Mucosa of descending colon (tissue), 3 donors: ENCODE measurements around the gene AOAH. TPM values are rescaled to one million over a fixed set of nuclear protein-coding genes. Genes with fewer than 3 reads are reported as not detected.
A peak's percentile ranks its signal among the peaks of the same experiment; 100 is the strongest.

ENCODE experiments used
- ATAC-seq: fragments of 200-7000 bp; cut with Tn5 transposase; one replicate; pipeline ENCODE4 v1.9.1; 2020; ENCODE audit warnings: mild to moderate bottlenecking, moderate library complexity
- DNase-seq, 3 donors: peaks; one replicate each; pipeline ENCODE4 v3.0.0-alpha.2; 2020
- H3K36me3 ChIP-seq: fragments of 200-600 bp; one replicate; pipeline ENCODE4 v1.8.0; 2021; ENCODE audit warnings: low read depth, mild to moderate bottlenecking
- H3K4me1 ChIP-seq: fragments of 200-600 bp; one replicate; pipeline ENCODE4 v1.8.0; 2021; ENCODE audit warnings: low read depth, mild to moderate bottlenecking
- H3K4me3 ChIP-seq: fragments of 200-600 bp; one replicate; pipeline ENCODE4 v1.8.0; 2021; ENCODE audit warnings: mild to moderate bottlenecking
- H3K9me3 ChIP-seq: fragments of 200-600 bp; one replicate; pipeline ENCODE4 v1.8.0; 2021; ENCODE audit warnings: mild to moderate bottlenecking
- CTCF ChIP-seq: fragments of 200-600 bp; IDR thresholded peaks from one replicate; pipeline ENCODE4 v1.8.0; 2022; ENCODE audit warnings: antibody characterized with exemption, mild to moderate bottlenecking
- intact Hi-C, 2 donors: fragments of 100-400 bp; cut with DNase I in 1 of 2; cut with micrococcal nuclease in 1 of 2; formaldehyde crosslinking; loops; one replicate each; pipeline versions ENCODE4 v1.11.0 to v1.11.1; 2022; cut with DNase I, micrococcal nuclease
- total RNA-seq, 3 donors: library from RNA; stranded (reverse); fragmentation: NEBNext Ultra II Directional in 2 of 3; extraction: Animal tissue kit (Norgen Biotek cat#: 25700) in 2 of 3; gene quantifications; one replicate each; pipeline versions ENCODE4 v1.2.1 to v1.2.4, GENCODE V29; 2021 to 2023
- donor health status: DM: no; HTN: no; CAD: no; lungs with moderate emphysema.
- donor health status: DM: no; HTN: no; CAD: no.
- donor health status: DM: no; HTN: yes; CAD: no.

AOAH gene
- total RNA-seq, 3 donors from 2014 or later = 15.7 to 36.1 (median 28.8) TPM

- no peaks in the 10 kb centered on the region for H3K9me3 ChIP-seq
- intact Hi-C loops = no loop called here
- ATAC-seq = no peak
- no peak overlapping the region for H3K4me3 ChIP-seq
- no peaks in the 10 kb centered on the region for H3K36me3 ChIP-seq
- no peaks in the 10 kb centered on the region for H3K4me1 ChIP-seq
- TF ChIP-seq CTCF = no peak
- DNase-seq = no peak
These were observed 3.8 kb upstream of the AOAH start for GRCh38 chr7:36728143-36728542.

GRCh38 chr7:36726806-36727503 lies 2.7 kb upstream of the AOAH start:
- no peak overlapping the region for H3K4me3 ChIP-seq
- TF ChIP-seq CTCF = no peak
- DNase-seq (no peak), ATAC-seq (no peak)
- intact Hi-C loops = no loop called here
- no peaks in the 10 kb centered on the region for H3K36me3 ChIP-seq
- H3K4me1 ChIP-seq = no peaks in the 10 kb centered on the region
- H3K9me3 ChIP-seq = no peaks in the 10 kb centered on the region

DNA sequence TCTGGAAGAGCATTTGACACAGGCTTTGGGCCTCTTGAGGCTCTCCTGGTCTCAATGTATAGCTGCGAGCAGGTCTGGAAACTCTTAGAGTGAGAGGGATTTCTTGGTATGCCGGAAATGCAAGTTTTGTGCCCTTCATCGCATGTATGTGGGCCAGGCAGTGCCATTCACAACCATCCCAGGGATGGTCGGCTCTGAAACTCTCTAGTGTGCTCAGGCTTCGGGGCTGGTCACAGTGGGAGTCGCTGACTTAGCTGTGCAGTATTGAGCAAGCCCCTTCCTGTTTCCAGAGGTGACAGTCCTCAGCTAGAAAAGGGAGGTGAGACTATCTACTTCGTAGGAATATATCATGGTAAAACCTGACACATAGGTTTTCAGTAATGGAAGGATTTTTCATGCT lies 2.0 kb upstream of the AOAH start:
- no peak for TF ChIP-seq CTCF
- H3K4me3 ChIP-seq = no peak overlapping the region
- no peaks in the 10 kb centered on the region for H3K36me3 ChIP-seq
- H3K9me3 ChIP-seq = no peaks in the 10 kb centered on the region
- intact Hi-C loops = no loop called here
- no peaks in the 10 kb centered on the region for H3K4me1 ChIP-seq
- DNase-seq (no peak), ATAC-seq (peak; percentile 23)

- H3K4me1 ChIP-seq = no peaks in the 10 kb centered on the region
- no peak overlapping the region for H3K4me3 ChIP-seq
- ATAC-seq = no peak
- intact Hi-C loops = no loop called here
- no peak for TF ChIP-seq CTCF
- no peak for DNase-seq
- H3K36me3 ChIP-seq = no peaks in the 10 kb centered on the region
- H3K9me3 ChIP-seq = no peaks in the 10 kb centered on the region
These were observed 702 bp upstream of the AOAH start for GRCh38 chr7:36724996-36725395.

GRCh38 chr7:36723291-36723690 lies 1.0 kb downstream of the AOAH start:
- H3K36me3 ChIP-seq = no peaks in the 10 kb centered on the region
- intact Hi-C loops = no loop called here

More at GRCh38 chr7:36723291-36723690, 1.0 kb downstream of the AOAH start:
- no peaks in the 10 kb centered on the region for H3K4me1 ChIP-seq
- no peak for TF ChIP-seq CTCF
- no peak for DNase-seq
- H3K9me3 ChIP-seq = no peaks in the 10 kb centered on the region
- H3K4me3 ChIP-seq = no peak overlapping the region
- ATAC-seq = no peak
